ENCODE data around the gene DMXL1.

Gene DMXL1

GRCh38 chr5:119166026-119166425 is 95.1 kb downstream of the DMXL1 start:
- TF ChIP-seq, protein P1, sequence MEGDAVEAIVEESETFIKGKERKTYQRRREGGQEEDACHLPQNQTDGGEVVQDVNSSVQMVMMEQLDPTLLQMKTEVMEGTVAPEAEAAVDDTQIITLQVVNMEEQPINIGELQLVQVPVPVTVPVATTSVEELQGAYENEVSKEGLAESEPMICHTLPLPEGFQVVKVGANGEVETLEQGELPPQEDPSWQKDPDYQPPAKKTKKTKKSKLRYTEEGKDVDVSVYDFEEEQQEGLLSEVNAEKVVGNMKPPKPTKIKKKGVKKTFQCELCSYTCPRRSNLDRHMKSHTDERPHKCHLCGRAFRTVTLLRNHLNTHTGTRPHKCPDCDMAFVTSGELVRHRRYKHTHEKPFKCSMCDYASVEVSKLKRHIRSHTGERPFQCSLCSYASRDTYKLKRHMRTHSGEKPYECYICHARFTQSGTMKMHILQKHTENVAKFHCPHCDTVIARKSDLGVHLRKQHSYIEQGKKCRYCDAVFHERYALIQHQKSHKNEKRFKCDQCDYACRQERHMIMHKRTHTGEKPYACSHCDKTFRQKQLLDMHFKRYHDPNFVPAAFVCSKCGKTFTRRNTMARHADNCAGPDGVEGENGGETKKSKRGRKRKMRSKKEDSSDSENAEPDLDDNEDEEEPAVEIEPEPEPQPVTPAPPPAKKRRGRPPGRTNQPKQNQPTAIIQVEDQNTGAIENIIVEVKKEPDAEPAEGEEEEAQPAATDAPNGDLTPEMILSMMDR (IDR thresholded peaks at IDR 0.05; ENCODE audit: low read depth, low read length), result no peak
- DNase-seq (ENCODE audit: extremely low read depth, low read depth), result no peak

DNA sequence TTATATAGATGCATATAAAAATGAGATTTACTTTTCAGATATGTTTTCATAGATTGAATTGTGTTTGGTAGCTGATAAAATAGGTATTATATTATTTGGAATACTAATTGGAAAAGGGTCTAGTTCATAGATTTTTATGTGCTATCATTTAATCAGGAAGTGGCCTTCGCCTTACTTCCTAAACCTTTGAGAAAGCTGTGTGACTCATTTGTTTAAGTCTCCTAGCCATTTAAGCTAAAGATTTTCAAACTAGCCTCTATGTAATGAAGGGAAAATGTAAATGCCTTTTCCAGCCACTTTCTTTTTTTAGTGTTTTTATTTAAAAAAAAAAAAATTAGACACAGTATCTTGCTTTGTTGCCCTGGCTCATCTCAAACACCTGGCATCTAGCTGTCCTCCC is 97.5 kb downstream of the DMXL1 start:
- DNase-seq (ENCODE audit: extremely low read depth, low read depth), result no peak
- TF ChIP-seq, protein P1 (IDR thresholded peaks at IDR 0.05; ENCODE audit: low read depth, low read length), result no peak

DNA sequence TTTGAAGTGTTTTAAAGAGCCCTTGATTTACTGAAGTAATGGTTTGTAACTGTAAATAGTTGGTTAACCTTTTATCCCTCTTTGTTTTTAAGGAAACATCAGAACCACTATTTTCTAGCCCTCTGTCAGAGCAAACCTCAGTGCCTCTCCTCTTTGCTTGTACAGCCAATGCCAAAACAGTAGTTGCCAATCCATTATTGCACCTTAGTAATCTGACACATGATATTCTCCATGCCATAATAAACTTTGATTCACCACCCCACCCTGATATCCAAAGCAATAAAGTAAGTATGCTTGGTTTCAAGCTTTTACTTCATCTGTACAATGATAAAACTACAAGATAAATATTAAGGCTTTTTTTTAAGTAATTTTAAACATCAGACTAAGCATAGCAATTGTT is 100.8 kb downstream of the DMXL1 start:
- no peak for DNase-seq (ENCODE audit: extremely low read depth, low read depth)
- TF ChIP-seq, protein P1 (IDR thresholded peaks at IDR 0.05; ENCODE audit: low read depth, low read length), result no peak

DNA sequence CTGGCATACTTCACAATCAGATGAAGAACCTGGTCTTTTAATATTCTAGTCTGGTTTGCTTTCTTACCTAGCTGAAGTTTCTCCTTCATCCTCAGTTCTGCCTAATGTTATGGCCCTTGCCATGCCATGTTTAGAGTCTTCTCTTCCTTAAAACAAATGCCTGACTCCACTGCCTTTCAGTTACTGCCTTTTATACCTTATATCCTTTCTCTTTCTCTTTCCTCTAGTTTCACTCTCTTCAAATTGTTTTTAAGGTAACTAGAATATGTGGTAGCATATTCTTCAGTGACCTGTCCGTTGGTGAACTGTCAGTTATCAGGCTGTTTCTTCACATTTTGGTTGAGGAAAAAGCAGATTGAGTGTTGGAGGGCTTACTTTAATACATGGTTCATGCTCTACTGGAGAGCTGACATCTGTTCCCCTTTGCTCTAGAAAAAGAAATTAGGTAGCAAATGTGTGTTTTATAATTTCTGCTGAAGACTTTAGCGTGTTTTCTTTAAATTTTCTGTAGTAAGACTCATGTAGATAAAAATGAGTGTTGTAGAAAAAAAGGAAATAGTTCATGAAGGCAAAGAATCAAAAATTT is 103.8 kb downstream of the DMXL1 start:
- TF ChIP-seq, protein P1 (IDR thresholded peaks at IDR 0.05; ENCODE audit: low read depth, low read length), result no peak
- DNase-seq (ENCODE audit: extremely low read depth, low read depth), result no peak

- DNase-seq (ENCODE audit: extremely low read depth, low read depth), result no peak
- TF ChIP-seq, protein P1 (IDR thresholded peaks at IDR 0.05; ENCODE audit: low read depth, low read length), result no peak
These were observed 105.9 kb downstream of the DMXL1 start for GRCh38 chr5:119176785-119177184.

- no peak for DNase-seq (ENCODE audit: extremely low read depth, low read depth)
- TF ChIP-seq, protein P1 (IDR thresholded peaks at IDR 0.05; ENCODE audit: low read depth, low read length), result no peak
These were observed 106.3 kb downstream of the DMXL1 start for GRCh38 chr5:119177226-119177625.

DNA sequence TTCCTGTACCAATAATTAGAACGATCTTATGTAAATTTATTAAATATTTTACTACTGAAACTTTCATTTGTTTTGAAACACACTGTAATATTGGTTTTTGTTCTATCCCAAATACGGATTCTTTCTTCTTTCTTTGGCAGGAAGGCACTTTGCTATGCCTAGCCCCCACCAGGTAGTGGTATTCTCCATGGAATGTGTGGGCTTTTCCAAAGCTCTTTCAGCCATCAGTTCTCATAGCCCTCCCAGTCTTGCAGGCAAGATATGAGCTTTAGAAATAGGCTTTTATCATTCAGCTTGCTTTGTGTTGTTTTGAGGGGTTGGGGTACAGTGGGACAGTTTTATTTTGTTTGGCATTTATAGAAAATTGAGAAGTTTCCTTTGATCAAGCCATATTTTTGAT is 107.5 kb downstream of the DMXL1 start:
- TF ChIP-seq, protein P1 (IDR thresholded peaks at IDR 0.05; ENCODE audit: low read depth, low read length), result no peak
- DNase-seq (ENCODE audit: extremely low read depth, low read depth), result no peak

All from AG09319 (cell line).